Ascending aorta (tissue), 2 donors: ENCODE measurements around the gene HOXC12. TPM values are rescaled to one million over a fixed set of nuclear protein-coding genes. Genes with fewer than 3 reads are reported as not detected.

ENCODE experiments used
- DNase-seq, 2 donors: peaks; one replicate each; pipeline ENCODE4 v3.0.0-alpha.2; 2019; ENCODE audit warnings: low spot score in 2 of 2
- H3K27ac ChIP-seq, 2 donors: fragments of 200-600 bp; sonication (generic); one replicate each; pipeline ENCODE4 v1.5.1; 2016 to 2017; ENCODE audit warnings: mild to moderate bottlenecking in 1 of 2
- H3K27me3 ChIP-seq: fragments of 200-600 bp; sonication (generic); one replicate; pipeline ENCODE4 v1.5.1; 2017
- H3K36me3 ChIP-seq, 2 donors: fragments of 200-600 bp; sonication (generic); one replicate each; pipeline ENCODE4 v1.5.1; 2016
- H3K4me1 ChIP-seq, 2 donors: fragments of 200-600 bp; sonication (generic); one replicate each; pipeline ENCODE4 v1.5.1; 2016 to 2017; ENCODE audit warnings: mild to moderate bottlenecking in 1 of 2
- H3K4me3 ChIP-seq, 2 donors: fragments of 200-600 bp; sonication (generic); one replicate each; pipeline ENCODE4 v1.5.1; 2016 to 2017; ENCODE audit warnings: mild to moderate bottlenecking in 1 of 2
- H3K9me3 ChIP-seq, 2 donors: fragments of 200-600 bp; sonication (generic); one replicate each; pipeline ENCODE4 v1.5.1; 2016
- CTCF ChIP-seq, 3 experiments: fragments of 200-600 bp in 2 of 3; fragments of 450-650 bp in 1 of 3; sonication (generic) in 2 of 3; IDR thresholded peaks; one replicate each; pipeline ENCODE4 v1.5.1; 2016 to 2019; ENCODE audit warnings: antibody characterized with exemption in 3 of 3, mild to moderate bottlenecking in 1 of 3, moderate library complexity in 1 of 3
- intact Hi-C: fragments of 100-400 bp; cut with DNase I; formaldehyde crosslinking; loops from one replicate; pipeline ENCODE4 v1.15.1; 2023
- total RNA-seq: library from RNA; depleted of rRNA; stranded (reverse); fragments of >200 nt; gene quantifications from one replicate; pipeline ENCODE4 v1.1.0, GENCODE V29; 2016

The HOXC12 gene
- total RNA-seq, 1 donor from 2014 or later: not detected

GRCh38 chr12:54007538-54008259, 53.0 kb downstream of the HOXC12 start:
- DNase-seq: no peak
- Histone ChIP-seq H3K36me3 (no peaks in the 10 kb centered on the region), H3K27ac (no peak overlapping the region), H3K4me3 (no peak overlapping the region), H3K9me3 (no peaks in the 10 kb centered on the region), H3K27me3 (peaks cover 5% of the 10 kb centered on the region), H3K4me1 (peaks cover 0 to 11% of the 10 kb centered on the region in 2 donors)
- TF ChIP-seq CTCF (IDR thresholded peaks at IDR 0.05): no peak
- intact Hi-C loops: loop anchor here (2.0 kb wide), 2 partner anchors 25 to 193 kb away; partner anchors contain the start of gene HOXC5

GRCh38 chr12:54008260-54008552, 53.5 kb downstream of the HOXC12 start:
- Histone ChIP-seq H3K9me3 (no peaks in the 10 kb centered on the region), H3K4me3 (no peak overlapping the region), H3K27ac (no peak overlapping the region), H3K27me3 (peaks cover 5% of the 10 kb centered on the region), H3K4me1 (peaks cover 0 to 11% of the 10 kb centered on the region in 2 donors), H3K36me3 (no peaks in the 10 kb centered on the region)
- TF ChIP-seq CTCF (IDR thresholded peaks at IDR 0.05): no peak
- no peak for DNase-seq
- intact Hi-C loops: no loop called here

Other genes starting within 250 kb of the HOXC12 start
- gene CALCOCO1, start 227.5 kb upstream of the HOXC12 start, total RNA-seq: 258 TPM
- not detected for gene CISTR, start 202.9 kb upstream of the HOXC12 start, total RNA-seq
- gene HOXC13, start 16.1 kb upstream of the HOXC12 start, total RNA-seq: not detected
- gene HOXC11, start 18.2 kb downstream of the HOXC12 start, total RNA-seq: 0.32 TPM
- not detected for gene HOTAIR, start 20.1 kb downstream of the HOXC12 start, total RNA-seq
- not detected for gene HOXC10, start 30.2 kb downstream of the HOXC12 start, total RNA-seq
- 1.2 TPM for gene HOXC9, start 45.3 kb downstream of the HOXC12 start, total RNA-seq
- gene HOXC8, start 54.1 kb downstream of the HOXC12 start, total RNA-seq: 8.9 TPM
- gene HOXC6, start 73.5 kb downstream of the HOXC12 start, total RNA-seq: 7.6 TPM
- gene HOXC5, start 78.1 kb downstream of the HOXC12 start, total RNA-seq: not detected
- 0.32 TPM for gene HOXC4, start 98.9 kb downstream of the HOXC12 start, total RNA-seq
- gene SMUG1, start 234.1 kb downstream of the HOXC12 start, total RNA-seq: 21.9 TPM